GM12878 (cell line): ENCODE data around the gene GSK3A. TPM values are rescaled to one million over a fixed set of nuclear protein-coding genes. Genes with fewer than 3 reads are reported as not detected.
A peak's percentile ranks its signal among the peaks of the same experiment; 100 is the strongest.

Source experiments
- ATF7 ChIP-seq: fragments of 450-650 bp; IDR thresholded peaks from 2 replicates; pipeline ENCODE4 v1.6.1; 2016; ENCODE audit warnings: low read depth, mild to moderate bottlenecking
- CBX5 ChIP-seq: sonication (generic); IDR thresholded peaks from 2 replicates; pipeline ENCODE4 v1.6.1; 2016; ENCODE audit warnings: low read depth, moderate library complexity, mild to moderate bottlenecking, inconsistent platforms
- E2F8 ChIP-seq: fragments of 450-650 bp; IDR thresholded peaks from 2 replicates; pipeline ENCODE4 v1.6.1; 2018; ENCODE audit warnings: mild to moderate bottlenecking, low read depth, moderate library complexity; ENCODE audit not compliant: partially characterized antibody
- IKZF2 ChIP-seq, 2 experiments: fragments of 450-650 bp; IDR thresholded peaks; 2 replicates each; pipeline ENCODE4 v1.6.1; 2017; ENCODE audit warnings: mild to moderate bottlenecking in 2 of 2, moderate library complexity in 2 of 2
- IRF4 ChIP-seq: IDR thresholded peaks from 2 replicates; pipeline ENCODE4 v1.6.1; 2011; ENCODE audit warnings: low read depth, low read length
- LARP7 ChIP-seq: fragments of 450-650 bp; IDR thresholded peaks from 2 replicates; pipeline ENCODE4 v1.6.1; 2017; ENCODE audit warnings: mild to moderate bottlenecking
- MTA2 ChIP-seq: fragments of 450-650 bp; IDR thresholded peaks from 2 replicates; pipeline ENCODE4 v1.6.1; 2016; ENCODE audit warnings: low read depth, mild to moderate bottlenecking, moderate library complexity
- NR2C1 ChIP-seq: fragments of 450-650 bp; IDR thresholded peaks from 2 replicates; pipeline ENCODE4 v1.6.1; 2017; ENCODE audit warnings: antibody characterized with exemption, mild to moderate bottlenecking, moderate library complexity
- SIX5 ChIP-seq: IDR thresholded peaks from 2 replicates; pipeline ENCODE4 v1.6.1; 2011; ENCODE audit warnings: mild to moderate bottlenecking, low read depth, low read length, moderate library complexity; ENCODE audit not compliant: severe bottlenecking
- ZBED1 ChIP-seq: IDR thresholded peaks from 2 replicates; pipeline ENCODE4 v1.6.1; 2016; ENCODE audit warnings: borderline replicate concordance
- ZNF207 ChIP-seq: fragments of 450-650 bp; IDR thresholded peaks from 2 replicates; pipeline ENCODE4 v1.6.1; 2014; ENCODE audit warnings: antibody characterized with exemption, mild to moderate bottlenecking, borderline replicate concordance
- ZNF592 ChIP-seq: fragments of 450-650 bp; IDR thresholded peaks from 2 replicates; pipeline ENCODE4 v1.6.1; 2017; ENCODE audit warnings: mild to moderate bottlenecking, moderate library complexity
- polyA plus RNA-seq, 11 experiments: library from polyadenylated mRNA; depleted of rRNA in 4 of 11; unstranded in 6 of 11; stranded (reverse) in 5 of 11; fragments of >200 nt; fragmentation: Nextera tagmentation in 4 of 11; fragmentation: Illumina TruSeq in 1 of 11; extraction: Ambion mirVana in 4 of 11; extraction: Trizol in 1 of 11; gene quantifications; 1 replicate in 1 of 11; 2 replicates in 10 of 11; pipeline versions ENCODE4 v1.2.1 to v1.2.3, GENCODE V29; 2011 to 2016; ENCODE audit warnings: inconsistent platforms in 2 of 11, missing spikeins in 2 of 11, low read depth in 1 of 11
- total RNA-seq, 4 experiments: library from RNA; depleted of rRNA in 3 of 4; stranded (reverse); fragments of >200 nt in 3 of 4; fragmentation: Illumina TruSeq in 1 of 4; extraction: Trizol in 1 of 4; gene quantifications; 2 replicates each; pipeline versions ENCODE4 v1.2.1 to v1.2.3, GENCODE V29; 2013 to 2021
- TF ChIP-seq, protein P1 (sequence below): fragments of 450-650 bp; formaldehyde crosslinking; IDR thresholded peaks from 2 replicates; pipeline ENCODE4 v1.4.0; 2022; ENCODE audit warnings: mild to moderate bottlenecking, moderate library complexity
- TF ChIP-seq, protein P2 (sequence below): IDR thresholded peaks from 2 replicates; pipeline ENCODE4 v1.6.1; 2012; ENCODE audit warnings: mild to moderate bottlenecking, low read depth, low read length

GSK3A gene
- total and polyA plus RNA-seq, 10 of the 15 experiments (the other 5 are each of a cell fraction or from before 2014, with no cell fraction given) = 1.00 to 47.9 (median 15.2) TPM

DNA sequence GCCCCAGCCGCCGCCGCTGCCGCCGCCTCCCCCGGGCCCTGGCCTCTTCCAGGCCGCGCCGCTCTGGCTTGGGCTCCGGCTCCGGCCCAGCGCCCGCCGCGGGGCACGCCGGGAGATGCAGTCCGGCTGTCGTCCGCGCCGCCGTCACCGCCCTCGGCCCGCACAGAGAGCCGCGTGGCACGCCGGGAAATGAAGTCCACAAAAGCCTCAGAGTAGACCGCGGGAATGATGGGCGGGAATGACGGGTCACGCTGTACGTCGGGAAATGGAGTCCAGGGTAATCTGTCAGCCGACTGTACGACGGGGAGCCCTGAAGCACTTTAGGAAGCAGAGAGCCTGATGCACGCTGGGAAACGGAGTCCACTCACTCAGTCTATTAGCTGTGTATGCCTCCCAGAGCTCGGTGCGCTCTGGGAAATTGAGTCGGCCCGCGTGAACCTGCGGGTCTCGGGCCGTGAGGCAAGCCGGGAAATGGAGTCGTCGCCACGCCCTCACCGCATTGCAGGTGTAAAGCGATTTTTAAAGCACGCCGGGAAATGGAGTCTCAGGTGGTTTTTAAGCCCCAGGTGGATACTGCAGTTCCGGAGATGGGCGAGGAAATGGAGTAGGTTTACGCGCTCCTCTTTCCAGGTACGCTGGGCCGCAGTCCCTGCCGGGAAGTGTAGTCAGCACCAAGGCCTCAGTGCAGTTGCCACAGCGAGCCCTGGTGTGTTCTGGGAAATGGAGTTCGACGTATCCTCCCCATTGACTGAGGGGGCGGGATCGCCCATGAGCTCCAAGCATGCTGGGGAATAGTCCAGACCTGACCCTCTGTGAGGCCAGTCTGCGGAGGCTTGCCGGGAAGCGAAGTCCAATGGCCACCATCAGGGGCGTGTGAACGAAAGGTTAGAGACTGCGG is at the start of gene GSK3A (continued):
- TF ChIP-seq ZNF592 (no peak), E2F8 (peak; percentile 72), LARP7 (peak; percentile 40), NR2C1 (peak; percentile 87), IRF4 (no peak), ATF7 (peak; percentile 76), SIX5 (peak; percentile 90), ZNF207 (peak; percentile 82; the same call in 1 of the 2 replicates), CBX5 (no peak), ZBED1 (no peak), IKZF2 (IDR thresholded peaks at IDR 0.05) (peak; percentile 46 to 61; a peak in 2 of 4 replicates), MTA2 (no peak)
- TF ChIP-seq, protein P1, sequence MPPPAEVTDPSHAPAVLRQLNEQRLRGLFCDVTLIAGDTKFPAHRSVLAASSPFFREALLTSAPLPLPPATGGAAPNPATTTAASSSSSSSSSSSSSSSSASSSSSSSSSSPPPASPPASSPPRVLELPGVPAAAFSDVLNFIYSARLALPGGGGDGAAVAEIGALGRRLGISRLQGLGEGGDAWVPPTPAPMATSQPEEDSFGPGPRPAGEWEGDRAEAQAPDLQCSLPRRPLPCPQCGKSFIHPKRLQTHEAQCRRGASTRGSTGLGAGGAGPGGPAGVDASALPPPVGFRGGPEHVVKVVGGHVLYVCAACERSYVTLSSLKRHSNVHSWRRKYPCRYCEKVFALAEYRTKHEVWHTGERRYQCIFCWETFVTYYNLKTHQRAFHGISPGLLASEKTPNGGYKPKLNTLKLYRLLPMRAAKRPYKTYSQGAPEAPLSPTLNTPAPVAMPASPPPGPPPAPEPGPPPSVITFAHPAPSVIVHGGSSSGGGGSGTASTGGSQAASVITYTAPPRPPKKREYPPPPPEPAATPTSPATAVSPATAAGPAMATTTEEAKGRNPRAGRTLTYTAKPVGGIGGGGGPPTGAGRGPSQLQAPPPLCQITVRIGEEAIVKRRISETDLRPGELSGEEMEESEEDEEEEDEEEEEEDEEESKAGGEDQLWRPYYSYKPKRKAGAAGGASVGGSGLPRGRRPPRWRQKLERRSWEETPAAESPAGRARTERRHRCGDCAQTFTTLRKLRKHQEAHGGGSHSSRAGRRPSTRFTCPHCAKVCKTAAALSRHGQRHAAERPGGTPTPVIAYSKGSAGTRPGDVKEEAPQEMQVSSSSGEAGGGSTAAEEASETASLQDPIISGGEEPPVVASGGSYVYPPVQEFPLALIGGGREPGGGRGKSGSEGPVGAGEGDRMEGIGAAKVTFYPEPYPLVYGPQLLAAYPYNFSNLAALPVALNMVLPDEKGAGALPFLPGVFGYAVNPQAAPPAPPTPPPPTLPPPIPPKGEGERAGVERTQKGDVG (CRISPR knock-in tag) = no peak
- TF ChIP-seq, protein P2, sequence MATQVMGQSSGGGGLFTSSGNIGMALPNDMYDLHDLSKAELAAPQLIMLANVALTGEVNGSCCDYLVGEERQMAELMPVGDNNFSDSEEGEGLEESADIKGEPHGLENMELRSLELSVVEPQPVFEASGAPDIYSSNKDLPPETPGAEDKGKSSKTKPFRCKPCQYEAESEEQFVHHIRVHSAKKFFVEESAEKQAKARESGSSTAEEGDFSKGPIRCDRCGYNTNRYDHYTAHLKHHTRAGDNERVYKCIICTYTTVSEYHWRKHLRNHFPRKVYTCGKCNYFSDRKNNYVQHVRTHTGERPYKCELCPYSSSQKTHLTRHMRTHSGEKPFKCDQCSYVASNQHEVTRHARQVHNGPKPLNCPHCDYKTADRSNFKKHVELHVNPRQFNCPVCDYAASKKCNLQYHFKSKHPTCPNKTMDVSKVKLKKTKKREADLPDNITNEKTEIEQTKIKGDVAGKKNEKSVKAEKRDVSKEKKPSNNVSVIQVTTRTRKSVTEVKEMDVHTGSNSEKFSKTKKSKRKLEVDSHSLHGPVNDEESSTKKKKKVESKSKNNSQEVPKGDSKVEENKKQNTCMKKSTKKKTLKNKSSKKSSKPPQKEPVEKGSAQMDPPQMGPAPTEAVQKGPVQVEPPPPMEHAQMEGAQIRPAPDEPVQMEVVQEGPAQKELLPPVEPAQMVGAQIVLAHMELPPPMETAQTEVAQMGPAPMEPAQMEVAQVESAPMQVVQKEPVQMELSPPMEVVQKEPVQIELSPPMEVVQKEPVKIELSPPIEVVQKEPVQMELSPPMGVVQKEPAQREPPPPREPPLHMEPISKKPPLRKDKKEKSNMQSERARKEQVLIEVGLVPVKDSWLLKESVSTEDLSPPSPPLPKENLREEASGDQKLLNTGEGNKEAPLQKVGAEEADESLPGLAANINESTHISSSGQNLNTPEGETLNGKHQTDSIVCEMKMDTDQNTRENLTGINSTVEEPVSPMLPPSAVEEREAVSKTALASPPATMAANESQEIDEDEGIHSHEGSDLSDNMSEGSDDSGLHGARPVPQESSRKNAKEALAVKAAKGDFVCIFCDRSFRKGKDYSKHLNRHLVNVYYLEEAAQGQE = no peak
